DOHH2 (cell line): ENCODE data around the gene IKZF3.

Experiments
- H3F3A ChIP-seq: fragments of 200-600 bp; sonication (generic), shearing (Covaris generic); 2 replicates; pipeline ENCODE4 v1.6.0; 2016; ENCODE audit warnings: antibody characterized with exemption, mild to moderate bottlenecking; ENCODE audit not compliant: control insufficient read depth, insufficient read depth
- H3K27ac ChIP-seq: fragments of 200-600 bp; sonication (generic); 2 replicates; pipeline ENCODE4 v1.5.1; 2014; ENCODE audit warnings: low read depth, mild to moderate bottlenecking, low read length, moderate library complexity
- H3K27me3 ChIP-seq: fragments of 200-600 bp; sonication (generic); 2 replicates; pipeline ENCODE4 v1.6.1; 2014; ENCODE audit warnings: mild to moderate bottlenecking, low read length, mixed read lengths; ENCODE audit not compliant: control insufficient read depth
- H3K36me3 ChIP-seq: fragments of 200-600 bp; sonication (generic); 2 replicates; pipeline ENCODE4 v1.6.1; 2014; ENCODE audit warnings: mild to moderate bottlenecking, low read length, moderate library complexity, mixed read lengths; ENCODE audit not compliant: control insufficient read depth
- H3K4me1 ChIP-seq: fragments of 200-600 bp; sonication (generic); 2 replicates; pipeline ENCODE4 v1.6.1; 2014; ENCODE audit warnings: mild to moderate bottlenecking, low read length, mixed read lengths; ENCODE audit not compliant: control insufficient read depth
- H3K4me2 ChIP-seq: fragments of 200-600 bp; sonication (generic); 2 replicates; pipeline ENCODE4 v1.6.0; 2014; ENCODE audit warnings: mild to moderate bottlenecking, low read length, moderate library complexity
- H3K4me3 ChIP-seq: fragments of 200-600 bp; sonication (generic); 2 replicates; pipeline ENCODE4 v1.5.1; 2014; ENCODE audit warnings: mild to moderate bottlenecking, low read length, mixed read lengths
- H3K79me2 ChIP-seq: fragments of 200-600 bp; sonication (generic); 2 replicates; pipeline ENCODE4 v1.6.1; 2014; ENCODE audit warnings: mild to moderate bottlenecking, low read length, mixed read lengths; ENCODE audit not compliant: control insufficient read depth
- H3K9me2 ChIP-seq: fragments of 200-600 bp; sonication (generic); replicated peaks from 2 replicates; pipeline ENCODE4 v1.6.1; 2014; ENCODE audit warnings: mild to moderate bottlenecking, low read length, mixed read lengths; ENCODE audit not compliant: control insufficient read depth
- H3K9me3 ChIP-seq: fragments of 200-600 bp; sonication (generic); 2 replicates; pipeline ENCODE4 v1.6.1; 2014; ENCODE audit warnings: antibody characterized with exemption, low read length, mixed read lengths; ENCODE audit not compliant: control insufficient read depth, insufficient read depth
- H4K20me1 ChIP-seq: fragments of 200-600 bp; sonication (generic); 2 replicates; pipeline ENCODE4 v1.6.0; 2014; ENCODE audit warnings: low read depth, mild to moderate bottlenecking, antibody characterized with exemption, low read length, moderate library complexity; ENCODE audit not compliant: control insufficient read depth, insufficient read depth
- CTCF ChIP-seq: fragments of 200-600 bp; sonication (generic); IDR thresholded peaks from one replicate; pipeline ENCODE4 v1.5.1; 2014; ENCODE audit warnings: antibody characterized with exemption, mild to moderate bottlenecking, low read depth, low read length; ENCODE audit not compliant: poor library complexity, severe bottlenecking
- EZH2phosphoT487 ChIP-seq: fragments of 200-600 bp; sonication (generic); IDR thresholded peaks from 2 replicates; pipeline ENCODE4 v1.6.1; 2017; ENCODE audit warnings: borderline replicate concordance, mild to moderate bottlenecking, antibody characterized with exemption, low read length, moderate library complexity, mixed read lengths

Gene IKZF3

GRCh38 chr17:39774047-39774446 is 90.1 kb downstream of the IKZF3 start:
- Histone ChIP-seq H3K9me3 (no peaks in the 10 kb centered on the region), H3K79me2 (peaks cover 100% of the 10 kb centered on the region), H3K4me3 (peak overlapping the region; percentile 78), H4K20me1 (no peaks in the 10 kb centered on the region), H3K36me3 (peaks cover 98% of the 10 kb centered on the region), H3K9me2 (no peaks in the 10 kb centered on the region), H3K4me2 (peak overlapping the region; percentile 94), H3F3A (peaks cover 62% of the 10 kb centered on the region), H3K27me3 (no peaks in the 10 kb centered on the region), H3K4me1 (peaks cover 100% of the 10 kb centered on the region), H3K27ac (peak overlapping the region; percentile 89)
- no peak for TF ChIP-seq EZH2phosphoT487
- TF ChIP-seq CTCF: no peak

- no peaks in the 10 kb centered on the region for H3K27me3 ChIP-seq
- no peaks in the 10 kb centered on the region for H3K9me2 ChIP-seq
- no peak for TF ChIP-seq CTCF
- no peak for TF ChIP-seq EZH2phosphoT487
- peaks cover 100% of the 10 kb centered on the region for H3K4me1 ChIP-seq
- peaks cover 61% of the 10 kb centered on the region for H3F3A ChIP-seq
- peak overlapping the region; percentile 89 for H3K27ac ChIP-seq
- H3K36me3 ChIP-seq: peaks cover 98% of the 10 kb centered on the region
- H3K9me3 ChIP-seq: no peaks in the 10 kb centered on the region
- H3K4me3 ChIP-seq: peak overlapping the region; percentile 78
- no peaks in the 10 kb centered on the region for H4K20me1 ChIP-seq
- peak overlapping the region; percentile 94 for H3K4me2 ChIP-seq
- peaks cover 100% of the 10 kb centered on the region for H3K79me2 ChIP-seq
These were observed 90.9 kb downstream of the IKZF3 start for GRCh38 chr17:39772987-39773934.

GRCh38 chr17:39772415-39772814 is 91.7 kb downstream of the IKZF3 start:
- peaks cover 53% of the 10 kb centered on the region for H3F3A ChIP-seq
- peak overlapping the region; percentile 78 for H3K4me3 ChIP-seq
- TF ChIP-seq CTCF (no peak), EZH2phosphoT487 (no peak)
- no peaks in the 10 kb centered on the region for H3K9me3 ChIP-seq
- peak overlapping the region; percentile 89 for H3K27ac ChIP-seq
- peaks cover 98% of the 10 kb centered on the region for H3K36me3 ChIP-seq
- H4K20me1 ChIP-seq: no peaks in the 10 kb centered on the region
- H3K4me2 ChIP-seq: peak overlapping the region; percentile 94
- no peaks in the 10 kb centered on the region for H3K9me2 ChIP-seq
- H3K27me3 ChIP-seq: no peaks in the 10 kb centered on the region
- H3K4me1 ChIP-seq: peaks cover 100% of the 10 kb centered on the region
- H3K79me2 ChIP-seq: peaks cover 100% of the 10 kb centered on the region
